H54 (cell line): ENCODE results near the gene ERCC6L2.

Source experiments
- DNase-seq: peaks from one replicate; pipeline ENCODE4 v3.0.0; 2011; ENCODE audit warnings: low spot score, mixed read lengths; ENCODE audit not compliant: insufficient read length
- FAIRE-seq: peaks from 3 replicates; lab custom pipeline; 2011; peaks lifted over from hg19 to GRCh38; lab: Jason Lieb, UNC
- POLR2A ChIP-seq: IDR thresholded peaks from 2 replicates; pipeline ENCODE4 v1.6.1; 2011; ENCODE audit warnings: low read depth, mild to moderate bottlenecking, low read length

ERCC6L2 gene

DNA sequence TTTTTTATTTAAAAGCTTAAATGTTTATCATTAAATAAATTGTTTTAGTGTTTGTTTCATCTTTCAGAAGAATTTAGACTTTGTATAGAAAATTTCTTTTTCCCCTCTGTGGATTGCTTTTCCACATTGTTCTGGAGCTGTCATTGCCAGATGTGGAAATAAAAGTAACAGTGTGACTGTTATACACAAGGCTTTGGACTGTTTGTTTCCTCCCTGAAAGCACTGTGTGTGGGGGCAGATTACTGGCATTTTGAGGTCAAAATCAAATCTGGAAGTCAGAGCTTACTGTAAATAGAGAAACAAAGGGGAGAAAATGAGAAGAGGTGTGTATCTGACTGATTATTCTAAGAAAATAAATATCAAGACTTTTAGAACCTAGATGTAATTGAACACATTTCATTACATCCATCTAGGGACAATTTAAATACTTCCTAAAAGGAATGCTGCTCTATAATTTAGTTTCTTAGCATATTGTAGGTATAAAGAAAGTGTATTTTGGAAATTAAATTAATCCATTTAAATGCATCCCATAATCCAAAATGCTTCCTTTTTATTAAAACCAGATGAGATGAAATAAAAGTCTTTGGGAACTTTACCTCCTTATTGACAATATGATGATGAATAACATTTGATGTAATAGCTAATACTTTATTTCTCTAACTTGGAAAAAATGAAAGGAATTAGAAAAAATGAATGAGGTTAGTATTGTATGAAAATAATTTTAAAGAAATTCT, 51.9 kb downstream of the ERCC6L2 start:
- TF ChIP-seq POLR2A = no peak
- peak; percentile 66 for FAIRE-seq
- no peak for DNase-seq

DNA sequence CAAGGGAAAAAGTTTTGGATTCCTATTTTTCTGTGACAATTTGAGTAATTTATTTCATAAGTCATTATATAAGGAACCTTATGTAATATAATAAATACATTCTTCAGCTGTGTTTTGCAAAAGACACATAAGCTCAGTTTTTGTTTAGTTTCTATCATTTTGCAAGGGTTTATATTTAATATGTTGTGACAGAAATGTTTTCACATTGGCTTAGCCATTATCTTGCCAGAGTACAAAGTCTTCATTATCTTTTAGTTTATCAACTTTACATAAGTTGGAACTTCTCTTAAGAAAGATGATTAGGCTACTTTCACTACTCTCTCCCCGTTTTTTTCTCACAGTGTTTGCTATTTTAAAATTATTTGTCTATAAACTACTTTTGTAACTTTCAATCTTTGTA, 54.8 kb downstream of the ERCC6L2 start:
- DNase-seq = no peak
- FAIRE-seq = no peak
- no peak for TF ChIP-seq POLR2A

DNA sequence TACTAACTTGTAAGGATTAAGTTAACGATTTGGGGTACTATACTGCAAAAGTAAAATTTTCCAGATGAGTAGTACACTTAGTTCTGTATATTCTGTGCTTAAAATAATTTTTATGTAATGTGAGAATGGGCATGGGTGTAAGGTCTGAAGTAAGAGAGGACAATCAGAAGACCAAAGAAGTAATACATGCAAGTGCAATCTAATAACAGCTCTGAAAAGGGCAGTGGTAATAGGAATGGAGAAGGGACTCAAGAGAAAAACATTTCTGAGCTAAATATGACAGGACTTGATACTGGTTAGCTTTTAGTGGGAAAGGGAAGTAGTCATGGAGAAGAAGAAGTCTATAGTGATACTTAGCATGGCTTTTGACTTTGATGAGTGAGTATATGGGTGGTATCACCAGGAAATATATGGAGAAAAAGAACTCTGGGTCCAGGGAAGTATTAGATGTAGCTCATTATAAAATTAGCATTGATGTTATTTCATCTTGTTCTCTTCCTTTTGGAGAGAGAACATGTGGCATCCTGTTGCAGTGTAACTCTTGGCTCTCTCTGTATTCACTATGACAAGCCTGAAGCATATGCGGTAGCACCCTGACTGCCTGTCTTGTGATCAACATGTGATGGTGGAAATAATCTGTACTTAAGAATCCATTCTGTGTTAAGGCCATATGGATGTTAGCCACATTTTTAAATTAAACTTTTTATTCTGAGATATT, 60.5 kb downstream of the ERCC6L2 start:
- TF ChIP-seq POLR2A = no peak
- no peak for FAIRE-seq
- DNase-seq = no peak

DNA sequence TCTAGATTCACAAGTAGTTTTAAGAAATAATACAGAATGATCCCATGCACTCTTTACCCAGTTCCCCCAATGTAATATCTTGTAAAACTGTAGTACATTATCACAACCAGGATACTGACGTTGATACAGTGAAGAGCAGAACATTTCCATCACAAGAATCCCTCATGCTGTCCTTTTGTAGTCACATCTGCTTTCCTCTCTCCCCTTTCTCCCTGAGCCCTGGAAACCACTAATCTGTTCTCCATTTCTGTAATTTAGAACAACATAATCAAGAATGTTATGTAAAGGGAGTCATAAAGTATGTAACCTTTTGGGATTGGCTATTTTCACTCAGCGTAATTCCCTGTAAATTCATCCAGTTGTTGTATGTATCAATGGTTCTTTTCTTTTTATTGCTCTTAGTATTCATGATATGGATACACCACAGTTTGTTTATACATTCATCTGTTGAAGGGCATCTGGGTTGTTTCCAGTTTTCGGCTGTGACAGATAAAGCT, 61.1 kb downstream of the ERCC6L2 start:
- FAIRE-seq (peak; percentile 93), DNase-seq (no peak)
- no peak for TF ChIP-seq POLR2A

DNA sequence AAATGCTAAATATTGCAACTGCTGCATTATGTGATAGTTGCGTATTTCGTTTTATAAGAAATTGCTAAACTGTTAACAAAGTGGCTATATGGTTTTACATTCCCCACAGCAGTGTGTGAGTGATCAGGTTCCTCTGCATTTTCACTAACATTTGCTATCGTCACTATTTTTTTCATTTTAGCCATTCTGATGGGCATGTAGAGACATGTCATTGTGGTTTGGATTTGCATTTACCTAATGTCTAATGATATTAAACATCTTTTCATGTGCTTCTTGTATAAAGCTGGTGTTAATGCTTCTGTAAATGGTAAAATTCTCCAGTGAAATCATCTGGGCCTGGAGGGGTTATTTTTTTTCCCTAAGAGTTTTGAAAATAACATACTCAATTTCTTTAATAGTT, 61.6 kb downstream of the ERCC6L2 start:
- DNase-seq = no peak
- FAIRE-seq = no peak
- TF ChIP-seq POLR2A = no peak

DNA sequence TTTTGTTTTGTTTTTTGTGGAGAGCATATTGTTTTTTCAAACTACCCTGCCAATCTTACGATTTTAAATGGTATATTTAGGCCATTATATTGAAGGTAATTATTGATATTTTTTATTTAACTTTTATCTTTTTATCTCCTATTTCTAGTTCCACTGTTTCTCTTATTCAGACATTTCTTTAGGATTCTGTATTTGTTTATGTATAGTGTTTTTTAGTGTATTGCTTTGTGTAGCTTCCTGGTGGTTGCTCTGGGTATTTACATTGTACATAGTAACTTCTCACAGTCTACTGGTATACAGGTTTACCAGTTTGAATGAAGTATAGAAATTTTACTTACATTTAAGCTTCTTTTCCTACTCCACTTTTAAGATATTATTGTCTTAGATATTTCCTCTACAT, 63.2 kb downstream of the ERCC6L2 start:
- FAIRE-seq = no peak
- no peak for TF ChIP-seq POLR2A

DNA sequence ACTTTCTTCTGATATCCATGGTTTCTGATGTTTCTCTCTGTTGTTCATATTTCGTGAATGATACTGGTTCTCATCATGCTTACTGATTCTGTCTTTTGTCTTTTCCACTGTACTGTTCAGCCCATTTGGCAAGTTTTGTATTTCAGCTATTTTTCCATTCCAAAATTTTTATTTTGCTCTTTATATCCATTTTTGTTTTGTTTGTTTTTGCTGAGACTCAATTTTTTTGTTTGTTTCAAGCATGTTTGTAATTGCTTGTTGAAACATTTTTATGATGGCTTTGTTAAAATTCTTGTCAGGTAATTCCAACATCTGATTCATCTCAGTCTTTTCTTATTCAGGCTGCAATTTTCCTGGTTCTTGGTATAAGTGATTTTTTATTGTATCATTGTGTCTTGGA, 64.0 kb downstream of the ERCC6L2 start:
- DNase-seq (no peak), FAIRE-seq (no peak)
- TF ChIP-seq POLR2A = no peak

More for the DNA sequence above, 63.2 kb downstream of the ERCC6L2 start:
- DNase-seq = no peak

DNA sequence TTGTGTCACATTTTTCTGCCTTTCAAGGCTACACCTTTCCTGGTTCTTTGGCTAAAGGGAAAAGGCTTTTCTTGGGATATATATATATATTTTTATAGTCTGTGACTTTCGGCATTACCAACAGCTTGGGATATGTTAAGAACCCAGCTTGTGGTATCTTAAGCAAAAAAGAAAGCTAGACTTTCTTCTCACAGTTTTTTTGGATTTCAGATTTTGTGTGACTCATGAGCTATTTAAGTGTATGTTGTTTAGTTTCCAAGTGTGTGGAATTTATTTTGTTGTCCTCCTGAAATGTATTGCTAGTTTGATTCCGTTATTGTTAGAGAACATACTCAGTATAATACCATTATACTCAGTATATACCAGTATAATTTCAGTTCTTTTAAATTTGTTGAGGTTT, 64.8 kb downstream of the ERCC6L2 start:
- FAIRE-seq = peak; percentile 97
- no peak for TF ChIP-seq POLR2A
- DNase-seq = no peak

DNA sequence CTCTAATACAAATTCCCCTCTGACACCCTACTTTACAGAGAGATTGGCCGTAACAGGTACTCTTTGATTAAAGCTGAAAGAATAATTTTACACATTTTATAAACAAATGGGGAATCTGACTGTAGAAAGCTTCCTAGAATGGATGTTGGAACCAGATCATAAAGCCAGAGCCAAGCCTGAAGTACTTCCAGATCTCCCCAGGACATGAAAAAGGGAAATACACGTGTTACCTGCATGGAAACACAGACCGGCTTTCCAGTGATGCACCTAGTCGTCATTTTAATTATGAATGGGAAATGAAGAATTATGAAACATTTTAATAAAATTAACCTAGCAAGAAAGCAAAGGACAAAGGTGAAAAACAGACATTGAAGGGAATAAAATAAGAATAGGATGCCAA, 66.5 kb downstream of the ERCC6L2 start:
- TF ChIP-seq POLR2A = no peak
- DNase-seq = no peak
- peak; percentile 60 for FAIRE-seq

DNA sequence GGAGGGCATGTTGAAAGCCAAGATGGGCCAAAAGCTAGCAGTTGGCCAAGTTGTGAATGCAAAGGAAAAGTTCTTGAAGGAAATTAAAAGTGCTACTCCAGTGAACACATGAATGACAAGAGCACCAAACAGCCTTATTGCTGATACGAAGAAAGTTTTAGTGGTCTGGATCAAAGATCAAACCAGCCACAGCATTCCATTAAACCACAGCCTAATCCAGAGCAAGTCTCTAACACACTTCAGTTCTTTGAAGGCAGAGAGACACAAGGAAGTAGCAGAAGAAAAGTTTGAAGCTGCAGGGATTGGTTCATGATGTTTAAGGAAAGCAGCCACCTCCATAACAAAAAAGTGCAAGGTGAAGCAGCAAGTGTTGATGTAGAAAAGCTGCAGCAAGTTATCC, 71.6 kb downstream of the ERCC6L2 start:
- DNase-seq (no peak), FAIRE-seq (peak; percentile 93)
- no peak for TF ChIP-seq POLR2A

DNA sequence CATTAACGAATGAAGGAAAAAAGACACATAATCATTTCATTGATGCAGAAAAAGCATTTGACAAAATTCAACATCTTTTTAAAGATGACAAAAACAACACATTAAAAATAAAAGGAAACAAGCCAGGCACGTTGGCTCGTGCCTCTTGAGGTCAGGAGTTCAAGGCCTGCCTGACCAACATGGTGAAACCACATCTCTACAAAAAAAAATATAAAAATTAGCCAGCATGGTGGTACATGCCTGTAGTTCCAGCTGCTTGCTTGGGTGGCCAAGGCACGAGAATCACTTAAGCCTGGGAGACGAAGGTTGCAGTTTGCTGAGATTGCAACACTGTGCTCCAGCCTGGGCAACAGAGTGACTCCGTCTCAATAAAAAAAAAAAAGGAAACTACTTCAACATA, 77.0 kb downstream of the ERCC6L2 start:
- FAIRE-seq = peak; percentile 38
- DNase-seq = no peak
- TF ChIP-seq POLR2A = no peak

DNA sequence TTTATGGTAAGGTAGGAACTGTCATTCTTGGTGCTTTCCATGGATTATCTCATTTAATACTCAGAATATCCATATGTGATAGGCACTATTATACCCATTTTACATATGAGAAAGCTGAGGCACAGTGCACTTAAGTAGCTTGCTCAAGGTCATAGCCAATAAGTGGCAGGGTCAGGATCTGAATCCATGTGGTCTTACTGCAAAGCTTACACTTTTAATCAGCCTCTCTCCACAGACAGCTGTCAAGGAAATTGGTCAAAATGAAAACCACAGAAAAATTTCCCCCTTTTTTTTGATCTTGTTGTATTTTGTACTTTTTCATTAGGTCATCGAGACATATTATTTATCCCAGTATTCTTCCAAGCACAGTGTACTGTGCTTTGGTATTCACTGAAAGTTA, 78.5 kb downstream of the ERCC6L2 start:
- FAIRE-seq (no peak), DNase-seq (no peak)
- TF ChIP-seq POLR2A = no peak

DNA sequence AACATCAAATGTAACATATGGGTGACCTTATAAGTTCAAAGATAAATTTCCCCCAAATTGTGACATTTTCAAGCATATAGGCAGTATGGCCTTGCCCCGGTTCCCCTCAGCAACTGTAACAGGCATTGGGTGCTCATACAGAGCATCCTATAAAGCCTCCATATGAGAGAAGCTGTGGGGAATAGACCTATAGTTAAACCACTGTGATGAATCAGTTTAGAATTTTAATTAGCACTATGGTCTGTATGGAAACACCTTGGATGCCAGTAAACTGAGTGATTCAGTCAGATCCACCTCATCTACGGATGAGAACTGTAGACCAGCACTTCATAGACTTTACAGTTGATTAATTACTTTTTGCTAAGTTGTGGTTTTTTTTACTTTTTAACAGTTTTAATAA, 79.4 kb downstream of the ERCC6L2 start:
- DNase-seq (no peak), FAIRE-seq (no peak)
- no peak for TF ChIP-seq POLR2A

DNA sequence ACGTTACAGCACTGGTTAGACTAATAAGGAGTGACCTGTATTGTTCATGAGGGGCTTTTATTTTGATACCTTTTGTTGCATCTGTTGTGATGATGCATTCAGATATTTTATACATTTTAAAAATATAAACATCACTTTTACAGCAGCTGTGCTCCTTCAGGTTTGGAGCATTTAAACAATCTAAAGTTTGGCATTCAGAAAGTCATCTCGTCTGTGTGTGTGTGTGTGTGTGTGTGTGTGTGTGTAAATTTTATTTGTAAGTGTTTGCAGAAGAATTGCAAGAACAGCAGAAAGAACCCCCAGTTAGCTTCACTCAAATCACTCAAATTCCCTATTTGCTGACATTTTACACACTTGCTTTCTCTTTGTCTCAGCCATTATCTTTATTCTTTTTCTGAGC, 87.4 kb downstream of the ERCC6L2 start:
- FAIRE-seq = no peak
- no peak for DNase-seq
- TF ChIP-seq POLR2A = no peak
